Neural progenitor cell (in vitro differentiated cells): ENCODE measurements around the gene MBD4. TPM values are rescaled to one million over a fixed set of nuclear protein-coding genes. Genes with fewer than 3 reads are reported as not detected.
A peak's percentile ranks its signal among the peaks of the same experiment; 100 is the strongest.

Source experiments
- DNase-seq: peaks from one replicate; pipeline ENCODE4 v3.0.0-alpha.2; 2016; ENCODE audit warnings: low spot score
- H2AFZ ChIP-seq: fragments of 200-600 bp; sonication (generic); replicated peaks from 2 replicates; pipeline ENCODE4 v1.6.1; 2016; ENCODE audit warnings: antibody characterized with exemption
- H3F3A ChIP-seq: fragments of 200-600 bp; sonication (generic); 2 replicates; pipeline ENCODE4 v1.6.1; 2016; ENCODE audit warnings: antibody characterized with exemption, low read depth
- H3K27ac ChIP-seq: fragments of 200-600 bp; sonication (generic); 2 replicates; pipeline ENCODE4 v1.5.1; 2016; ENCODE audit warnings: mild to moderate bottlenecking
- H3K27me3 ChIP-seq: fragments of 200-600 bp; sonication (generic); 2 replicates; pipeline ENCODE4 v1.6.1; 2016; ENCODE audit warnings: mild to moderate bottlenecking, moderate library complexity
- H3K36me3 ChIP-seq: fragments of 200-600 bp; sonication (generic); 2 replicates; pipeline ENCODE4 v1.5.1; 2016
- H3K4me1 ChIP-seq: fragments of 200-600 bp; sonication (generic); 2 replicates; pipeline ENCODE4 v1.6.1; 2016; ENCODE audit warnings: mixed run types
- H3K4me2 ChIP-seq: fragments of 200-600 bp; sonication (generic); 2 replicates; pipeline ENCODE4 v1.6.1; 2016
- H3K4me3 ChIP-seq: fragments of 200-600 bp; sonication (generic); 2 replicates; pipeline ENCODE4 v1.5.1; 2016
- H3K79me2 ChIP-seq: fragments of 200-600 bp; sonication (generic); 2 replicates; pipeline ENCODE4 v1.6.1; 2016; ENCODE audit warnings: low read depth
- H3K9ac ChIP-seq: fragments of 200-600 bp; sonication (generic); 2 replicates; pipeline ENCODE4 v1.6.1; 2016
- H3K9me3 ChIP-seq: fragments of 200-600 bp; sonication (generic); 2 replicates; pipeline ENCODE4 v1.5.1; 2016; ENCODE audit warnings: low read depth
- H4K20me1 ChIP-seq: fragments of 200-600 bp; sonication (generic); 2 replicates; pipeline ENCODE4 v1.6.1; 2016; ENCODE audit warnings: low read depth
- H3K27ac Mint-ChIP-seq: 3 replicates; pipeline ENCODE4 v1.8.0; 2021; ENCODE audit warnings: mixed read lengths
- H3K27me3 Mint-ChIP-seq: 2 replicates; pipeline ENCODE4 v1.8.0; 2022; ENCODE audit warnings: low read depth, mild to moderate bottlenecking, inconsistent platforms, moderate library complexity, mixed read lengths; ENCODE audit not compliant: insufficient read depth
- H3K36me3 Mint-ChIP-seq: 3 replicates; pipeline ENCODE4 v1.8.0; 2021; ENCODE audit warnings: mixed read lengths
- H3K4me1 Mint-ChIP-seq: 3 replicates; pipeline ENCODE4 v1.8.0; 2021; ENCODE audit warnings: mixed read lengths
- H3K4me3 Mint-ChIP-seq: 3 replicates; pipeline ENCODE4 v1.8.0; 2021; ENCODE audit warnings: mild to moderate bottlenecking, moderate library complexity, mixed read lengths
- H3K9me3 Mint-ChIP-seq: 3 replicates; pipeline ENCODE4 v1.8.0; 2020; ENCODE audit warnings: mixed read lengths
- EZH2 ChIP-seq: fragments of 200-600 bp; sonication (generic); IDR thresholded peaks from 2 replicates; pipeline ENCODE4 v1.6.1; 2017; ENCODE audit warnings: antibody characterized with exemption, mild to moderate bottlenecking, moderate library complexity
- EZH2phosphoT487 ChIP-seq: fragments of 200-600 bp; sonication (generic); IDR thresholded peaks from 2 replicates; pipeline ENCODE4 v1.6.1; 2017; ENCODE audit warnings: antibody characterized with exemption
- total RNA-seq: library from RNA; depleted of rRNA; stranded (reverse); fragments of >200 nt; gene quantifications from 2 replicates; pipeline ENCODE4 v1.2.3, GENCODE V29; 2015; ENCODE audit warnings: low replicate concordance
- TF ChIP-seq, protein P1 (sequence below): fragments of 200-600 bp; sonication (generic); IDR thresholded peaks from 2 replicates; pipeline ENCODE4 v1.5.1; 2017; ENCODE audit warnings: antibody characterized with exemption, mild to moderate bottlenecking

Gene MBD4
- total RNA-seq, 1 donor from 2014 or later, result 46.3 TPM

GRCh38 chr3:129448186-129448895 is 8.6 kb upstream of the MBD4 start:
- H3K79me2 ChIP-seq, result peaks cover 4% of the 10 kb centered on the region
- H3K27ac ChIP-seq, result peak overlapping the region; percentile 83
- no peaks in the 10 kb centered on the region for H3K36me3 ChIP-seq
- no peak overlapping the region for H3K4me3 Mint-ChIP-seq
- H3F3A ChIP-seq, result peaks cover 24% of the 10 kb centered on the region
- no peaks in the 10 kb centered on the region for H3K9me3 Mint-ChIP-seq
- peaks cover 27% of the 10 kb centered on the region for H3K4me1 Mint-ChIP-seq
- no peaks in the 10 kb centered on the region for H4K20me1 ChIP-seq
- H3K9me3 ChIP-seq, result no peaks in the 10 kb centered on the region
- no peak overlapping the region for H2AFZ ChIP-seq
- H3K27me3 ChIP-seq, result no peaks in the 10 kb centered on the region
- TF ChIP-seq, protein P1, sequence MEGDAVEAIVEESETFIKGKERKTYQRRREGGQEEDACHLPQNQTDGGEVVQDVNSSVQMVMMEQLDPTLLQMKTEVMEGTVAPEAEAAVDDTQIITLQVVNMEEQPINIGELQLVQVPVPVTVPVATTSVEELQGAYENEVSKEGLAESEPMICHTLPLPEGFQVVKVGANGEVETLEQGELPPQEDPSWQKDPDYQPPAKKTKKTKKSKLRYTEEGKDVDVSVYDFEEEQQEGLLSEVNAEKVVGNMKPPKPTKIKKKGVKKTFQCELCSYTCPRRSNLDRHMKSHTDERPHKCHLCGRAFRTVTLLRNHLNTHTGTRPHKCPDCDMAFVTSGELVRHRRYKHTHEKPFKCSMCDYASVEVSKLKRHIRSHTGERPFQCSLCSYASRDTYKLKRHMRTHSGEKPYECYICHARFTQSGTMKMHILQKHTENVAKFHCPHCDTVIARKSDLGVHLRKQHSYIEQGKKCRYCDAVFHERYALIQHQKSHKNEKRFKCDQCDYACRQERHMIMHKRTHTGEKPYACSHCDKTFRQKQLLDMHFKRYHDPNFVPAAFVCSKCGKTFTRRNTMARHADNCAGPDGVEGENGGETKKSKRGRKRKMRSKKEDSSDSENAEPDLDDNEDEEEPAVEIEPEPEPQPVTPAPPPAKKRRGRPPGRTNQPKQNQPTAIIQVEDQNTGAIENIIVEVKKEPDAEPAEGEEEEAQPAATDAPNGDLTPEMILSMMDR, result no peak
- no peak for DNase-seq
- no peaks in the 10 kb centered on the region for H3K27me3 Mint-ChIP-seq
- H3K4me3 ChIP-seq, result no peak overlapping the region
- no peak overlapping the region for H3K9ac ChIP-seq
- peaks cover 23% of the 10 kb centered on the region for H3K36me3 Mint-ChIP-seq
- peaks cover 28% of the 10 kb centered on the region for H3K4me1 ChIP-seq
- peak overlapping the region; percentile 63 for H3K4me2 ChIP-seq
- H3K27ac Mint-ChIP-seq, result peak overlapping the region; percentile 9

GRCh38 chr3:129446926-129447325 is 7.2 kb upstream of the MBD4 start:
- Mint-ChIP-seq H3K4me3 (no peak overlapping the region), H3K4me1 (peaks cover 39% of the 10 kb centered on the region), H3K27ac (no peak overlapping the region), H3K9me3 (no peaks in the 10 kb centered on the region), H3K27me3 (no peaks in the 10 kb centered on the region), H3K36me3 (peaks cover 11% of the 10 kb centered on the region)
- Histone ChIP-seq H3K9me3 (no peaks in the 10 kb centered on the region), H3F3A (peaks cover 24% of the 10 kb centered on the region), H3K4me3 (no peak overlapping the region), H3K4me2 (no peak overlapping the region), H3K36me3 (no peaks in the 10 kb centered on the region), H3K4me1 (peaks cover 40% of the 10 kb centered on the region), H3K9ac (no peak overlapping the region), H3K27me3 (no peaks in the 10 kb centered on the region), H3K79me2 (peaks cover 4% of the 10 kb centered on the region), H4K20me1 (no peaks in the 10 kb centered on the region), H2AFZ (no peak overlapping the region), H3K27ac (no peak overlapping the region)
- no peak for DNase-seq
- TF ChIP-seq, protein P1, result no peak
- TF ChIP-seq EZH2 (no peak), EZH2phosphoT487 (no peak)

- Mint-ChIP-seq H3K9me3 (no peaks in the 10 kb centered on the region), H3K36me3 (peaks cover 7% of the 10 kb centered on the region), H3K4me1 (peaks cover 51% of the 10 kb centered on the region), H3K4me3 (no peak overlapping the region), H3K27ac (no peak overlapping the region), H3K27me3 (peaks cover 2% of the 10 kb centered on the region)
- no peak for TF ChIP-seq EZH2
- H3K9me3 ChIP-seq, result no peaks in the 10 kb centered on the region
- no peak overlapping the region for H2AFZ ChIP-seq
- no peaks in the 10 kb centered on the region for H4K20me1 ChIP-seq
- peaks cover 17% of the 10 kb centered on the region for H3K79me2 ChIP-seq
- H3K4me1 ChIP-seq, result peaks cover 51% of the 10 kb centered on the region
- H3K9ac ChIP-seq, result no peak overlapping the region
- H3K4me2 ChIP-seq, result no peak overlapping the region
- H3K4me3 ChIP-seq, result no peak overlapping the region
- H3K27me3 ChIP-seq, result no peaks in the 10 kb centered on the region
- no peak overlapping the region for H3K27ac ChIP-seq
- no peak for DNase-seq
- H3F3A ChIP-seq, result peaks cover 30% of the 10 kb centered on the region
- no peaks in the 10 kb centered on the region for H3K36me3 ChIP-seq
Observed at GRCh38 chr3:129445471-129445870, 5.7 kb upstream of the MBD4 start.

DNA sequence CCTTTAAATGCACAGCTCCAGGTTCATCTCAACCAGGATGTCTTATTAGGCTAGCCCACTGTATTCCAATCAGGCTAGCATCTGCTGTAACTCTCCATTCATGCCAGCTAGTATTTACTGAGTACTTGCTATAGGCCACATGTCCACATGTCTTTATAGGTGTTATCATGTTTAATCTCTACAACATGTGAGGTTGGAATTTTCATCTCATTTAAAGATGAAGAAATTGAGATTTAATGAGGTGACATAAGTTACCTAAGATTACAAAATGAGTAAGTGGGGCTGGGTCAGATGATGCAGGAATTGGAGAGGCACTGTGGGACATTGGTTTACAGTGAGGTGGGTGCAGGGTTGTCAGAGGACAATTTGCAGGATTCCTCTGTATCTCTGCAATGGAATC is 3.2 kb upstream of the MBD4 start:
- peaks cover 36% of the 10 kb centered on the region for H3K4me1 ChIP-seq
- H3K4me2 ChIP-seq, result no peak overlapping the region
- DNase-seq, result no peak
- no peak overlapping the region for H3K27ac ChIP-seq
- Mint-ChIP-seq H3K27me3 (peaks cover 7% of the 10 kb centered on the region), H3K27ac (no peak overlapping the region), H3K9me3 (no peaks in the 10 kb centered on the region), H3K4me1 (peaks cover 37% of the 10 kb centered on the region), H3K4me3 (no peak overlapping the region), H3K36me3 (peaks cover 6% of the 10 kb centered on the region)
- TF ChIP-seq EZH2phosphoT487 (no peak), EZH2 (no peak)
- TF ChIP-seq, protein P1, result no peak
- H3K79me2 ChIP-seq, result peaks cover 33% of the 10 kb centered on the region
- no peaks in the 10 kb centered on the region for H3K9me3 ChIP-seq
- H3K36me3 ChIP-seq, result no peaks in the 10 kb centered on the region
- H3K9ac ChIP-seq, result no peak overlapping the region
- H4K20me1 ChIP-seq, result no peaks in the 10 kb centered on the region
- H3K27me3 ChIP-seq, result no peaks in the 10 kb centered on the region
- no peak overlapping the region for H2AFZ ChIP-seq
- H3K4me3 ChIP-seq, result no peak overlapping the region
- H3F3A ChIP-seq, result peaks cover 19% of the 10 kb centered on the region
